ENCODE results near the gene TBC1D30. TPM values are rescaled to one million over a fixed set of nuclear protein-coding genes. Genes with fewer than 3 reads are reported as not detected.
A peak's percentile ranks its signal among the peaks of the same experiment; 100 is the strongest.

The TBC1D30 gene
- total RNA-seq, 2 experiments from 2014 or later: 0.40 to 0.72 TPM

DNA sequence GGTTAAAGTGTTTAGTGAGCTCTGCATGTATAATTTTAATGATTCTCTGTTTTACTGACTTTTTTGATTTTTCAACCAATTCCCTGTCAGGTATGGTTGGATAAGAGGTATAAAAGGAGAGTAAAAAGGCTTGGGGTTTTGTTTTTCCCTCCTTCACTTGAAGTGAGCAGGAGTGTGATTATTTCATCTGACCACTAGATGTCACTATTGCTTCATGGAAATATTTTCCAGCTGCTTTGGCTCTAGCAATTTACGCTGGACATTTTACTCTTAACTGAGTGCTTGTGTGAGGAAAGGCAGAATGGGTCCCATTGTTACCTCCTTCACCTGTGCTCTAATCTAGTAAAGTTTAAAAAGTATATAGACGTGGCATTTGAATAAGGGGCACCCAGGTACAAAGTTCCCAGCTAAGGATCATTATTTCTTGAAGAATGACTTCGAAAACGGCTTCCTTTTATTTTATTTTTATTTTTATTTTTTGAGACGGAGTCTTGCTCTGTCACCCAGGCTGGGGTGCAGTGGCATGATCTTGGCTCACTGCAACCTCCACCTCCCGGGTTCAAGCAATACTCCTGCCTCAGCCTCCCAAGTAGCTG is 66.5 kb downstream of the TBC1D30 start:
- POLR2A ChIA-PET: no interaction called here
- Mint-ChIP-seq H3K36me3 (ENCODE audit: low read depth) (no peaks in the 10 kb centered on the region), H3K27ac (no peak overlapping the region), H3K4me3 (no peak overlapping the region), H3K27me3 (peaks cover 15% of the 10 kb centered on the region), H3K9me3 (no peaks in the 10 kb centered on the region), H3K4me1 (ENCODE audit: low read depth) (peaks cover 5% of the 10 kb centered on the region)
- intact Hi-C loops (cut with micrococcal nuclease): loop anchor here (5.0 to 10.0 kb wide), 4 partner anchors 231 to 1216 kb away; partner anchors contain the start of gene WIF1
- ATAC-seq (peak; percentile 67), DNase-seq (no peak)
- TF ChIP-seq, protein P1, sequence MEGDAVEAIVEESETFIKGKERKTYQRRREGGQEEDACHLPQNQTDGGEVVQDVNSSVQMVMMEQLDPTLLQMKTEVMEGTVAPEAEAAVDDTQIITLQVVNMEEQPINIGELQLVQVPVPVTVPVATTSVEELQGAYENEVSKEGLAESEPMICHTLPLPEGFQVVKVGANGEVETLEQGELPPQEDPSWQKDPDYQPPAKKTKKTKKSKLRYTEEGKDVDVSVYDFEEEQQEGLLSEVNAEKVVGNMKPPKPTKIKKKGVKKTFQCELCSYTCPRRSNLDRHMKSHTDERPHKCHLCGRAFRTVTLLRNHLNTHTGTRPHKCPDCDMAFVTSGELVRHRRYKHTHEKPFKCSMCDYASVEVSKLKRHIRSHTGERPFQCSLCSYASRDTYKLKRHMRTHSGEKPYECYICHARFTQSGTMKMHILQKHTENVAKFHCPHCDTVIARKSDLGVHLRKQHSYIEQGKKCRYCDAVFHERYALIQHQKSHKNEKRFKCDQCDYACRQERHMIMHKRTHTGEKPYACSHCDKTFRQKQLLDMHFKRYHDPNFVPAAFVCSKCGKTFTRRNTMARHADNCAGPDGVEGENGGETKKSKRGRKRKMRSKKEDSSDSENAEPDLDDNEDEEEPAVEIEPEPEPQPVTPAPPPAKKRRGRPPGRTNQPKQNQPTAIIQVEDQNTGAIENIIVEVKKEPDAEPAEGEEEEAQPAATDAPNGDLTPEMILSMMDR (IDR thresholded peaks at IDR 0.05): peak; percentile 93
- CTCF ChIA-PET: interaction anchor here (0.9 to 2.9 kb wide), 35 partner anchors 9 to 1802 kb away, joined by 3 to 34 read pairs (median 4); partner anchors contain the start of gene WIF1

DNA sequence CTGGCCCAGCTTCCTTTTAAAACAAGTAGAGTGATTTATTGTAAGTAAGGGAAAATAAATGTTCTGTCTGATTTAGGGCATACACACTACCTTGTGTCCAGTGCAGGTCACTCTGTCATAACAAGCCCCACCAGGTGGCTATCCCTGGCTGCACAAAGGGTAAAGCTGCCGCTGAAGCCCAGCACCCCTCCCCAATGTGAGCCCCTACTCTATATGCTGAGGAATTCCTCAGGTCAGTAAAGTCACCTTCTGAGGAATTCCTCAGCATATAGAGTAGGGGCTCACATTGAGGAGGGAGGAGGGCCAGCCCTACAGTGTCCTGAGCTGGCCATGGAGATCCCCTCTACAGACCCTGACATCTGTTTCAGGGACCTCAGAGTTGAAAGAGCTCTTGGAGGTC is 67.2 kb downstream of the TBC1D30 start:
- POLR2A ChIA-PET: no interaction called here
- intact Hi-C loops (cut with micrococcal nuclease): loop anchor here (5.0 to 10.0 kb wide), 4 partner anchors 231 to 1216 kb away; partner anchors contain the start of gene WIF1
- CTCF ChIA-PET: interaction anchor here (0.6 to 2.9 kb wide), 29 partner anchors 9 to 1214 kb away, joined by 3 to 34 read pairs (median 4); partner anchors contain the start of gene WIF1
- Mint-ChIP-seq H3K36me3 (ENCODE audit: low read depth) (no peaks in the 10 kb centered on the region), H3K27ac (no peak overlapping the region), H3K4me3 (no peak overlapping the region), H3K4me1 (ENCODE audit: low read depth) (no peaks in the 10 kb centered on the region), H3K9me3 (no peaks in the 10 kb centered on the region), H3K27me3 (peaks cover 15% of the 10 kb centered on the region)
- ATAC-seq (no peak), DNase-seq (no peak)
- TF ChIP-seq, protein P1 (IDR thresholded peaks at IDR 0.05): no peak

DNA sequence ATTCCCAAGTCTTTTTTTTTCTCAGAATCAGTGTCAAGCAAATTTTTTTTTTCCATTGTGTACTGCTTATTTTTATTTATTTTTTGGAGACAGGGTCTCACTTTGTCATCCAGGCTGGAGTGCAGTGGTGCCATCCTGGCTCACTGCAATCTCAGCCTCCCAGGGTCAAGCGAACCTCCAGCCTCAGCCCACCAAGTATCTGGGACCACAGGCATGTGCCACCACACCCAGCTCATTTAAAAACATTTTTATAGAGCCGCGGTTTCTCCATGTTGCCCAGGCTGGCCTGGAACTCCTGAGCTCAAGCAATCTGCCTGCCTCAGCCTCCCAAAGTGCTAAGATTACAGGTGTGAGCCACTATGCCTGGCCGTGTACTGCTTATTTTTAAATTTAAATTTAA is 68.1 kb downstream of the TBC1D30 start:
- H3K27ac Mint-ChIP-seq: no peak overlapping the region
- no peak overlapping the region for H3K4me3 Mint-ChIP-seq
- ChIA-PET CTCF (interaction anchor here (0.6 to 2.9 kb wide), 3 partner anchors 15 to 664 kb away, joined by 3 to 27 read pairs (median 3); no protein-coding TSS in a partner anchor), POLR2A (no interaction called here)
- no peak for ATAC-seq
- TF ChIP-seq, protein P1 (IDR thresholded peaks at IDR 0.05): no peak
- H3K9me3 Mint-ChIP-seq: no peaks in the 10 kb centered on the region
- no peak for DNase-seq
- H3K27me3 Mint-ChIP-seq: peaks cover 15% of the 10 kb centered on the region
- H3K36me3 Mint-ChIP-seq (ENCODE audit: low read depth): no peaks in the 10 kb centered on the region
- H3K4me1 Mint-ChIP-seq (ENCODE audit: low read depth): no peaks in the 10 kb centered on the region
- intact Hi-C loops (cut with micrococcal nuclease): loop anchor here (5.0 to 10.0 kb wide), 4 partner anchors 230 to 1215 kb away; partner anchors contain the start of gene WIF1

DNA sequence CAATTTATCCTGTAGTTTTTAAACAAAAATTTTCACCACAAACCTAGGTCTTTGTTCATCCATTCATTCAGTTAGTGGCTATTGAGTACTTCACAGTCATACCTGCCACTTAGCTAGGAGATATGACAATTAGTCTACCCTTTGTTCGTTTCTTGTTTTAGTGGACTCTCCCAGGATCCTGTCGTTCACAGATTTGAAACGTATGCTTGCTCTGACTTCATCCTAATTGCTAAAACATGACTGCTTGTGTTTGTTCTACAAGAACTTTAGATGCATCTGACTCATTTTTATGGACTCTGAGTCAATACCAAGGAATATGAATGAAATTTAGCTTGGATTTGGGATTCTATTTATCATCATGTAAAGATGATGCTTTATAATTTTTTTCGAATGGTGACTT is 69.5 kb downstream of the TBC1D30 start:
- DNase-seq (no peak), ATAC-seq (no peak)
- H3K4me1 Mint-ChIP-seq (ENCODE audit: low read depth): no peaks in the 10 kb centered on the region
- ChIA-PET CTCF (interaction anchor here (1.3 to 1.8 kb wide), 3 partner anchors 10 to 97 kb away, joined by 4 to 7 read pairs (median 6); no protein-coding TSS in a partner anchor), POLR2A (interaction anchor here (1.1 kb wide), 1 partner anchor 108 kb away, joined by 3 read pairs; no protein-coding TSS in a partner anchor)
- peaks cover 15% of the 10 kb centered on the region for H3K27me3 Mint-ChIP-seq
- H3K27ac Mint-ChIP-seq: no peak overlapping the region
- no peaks in the 10 kb centered on the region for H3K9me3 Mint-ChIP-seq
- no peak overlapping the region for H3K4me3 Mint-ChIP-seq
- TF ChIP-seq, protein P1 (IDR thresholded peaks at IDR 0.05): no peak
- intact Hi-C loops (cut with micrococcal nuclease): loop anchor here (5.0 to 10.0 kb wide), 4 partner anchors 228 to 1213 kb away; partner anchors contain the start of gene WIF1
- H3K36me3 Mint-ChIP-seq (ENCODE audit: low read depth): no peaks in the 10 kb centered on the region
